ENCODE results near the gene FGF6. TPM values are rescaled to one million over a fixed set of nuclear protein-coding genes. Genes with fewer than 3 reads are reported as not detected.

The FGF6 gene
- total RNA-seq, 1 donor from 2014 or later = not detected

GRCh38 chr12:4395818-4396217 lies 49.8 kb downstream of the FGF6 start:
- Mint-ChIP-seq H3K27me3 (ENCODE audit: insufficient read depth, low read depth) (peaks cover 2% of the 10 kb centered on the region), H3K4me3 (no peak overlapping the region), H3K36me3 (no peaks in the 10 kb centered on the region), H3K4me1 (no peaks in the 10 kb centered on the region), H3K27ac (no peak overlapping the region), H3K9me3 (no peaks in the 10 kb centered on the region)
- no peak overlapping the region for H3K4me2 ChIP-seq
- H3K27me3 ChIP-seq = no peaks in the 10 kb centered on the region
- no peak overlapping the region for H3K27ac ChIP-seq
- H3F3A ChIP-seq (ENCODE audit: low read depth) = no peaks in the 10 kb centered on the region
- H3K4me1 ChIP-seq = no peaks in the 10 kb centered on the region
- no peaks in the 10 kb centered on the region for H3K79me2 ChIP-seq (ENCODE audit: low read depth)
- TF ChIP-seq CTCF (IDR thresholded peaks at IDR 0.05) (no peak), EZH2phosphoT487 (IDR thresholded peaks at IDR 0.05) (no peak), EZH2 (IDR thresholded peaks at IDR 0.05) (no peak)
- no peak overlapping the region for H2AFZ ChIP-seq (replicated peaks)
- H4K20me1 ChIP-seq (ENCODE audit: low read depth) = no peaks in the 10 kb centered on the region
- no peak overlapping the region for H3K9ac ChIP-seq
- H3K36me3 ChIP-seq = no peaks in the 10 kb centered on the region
- H3K9me3 ChIP-seq (ENCODE audit: low read depth) = no peaks in the 10 kb centered on the region
- H3K4me3 ChIP-seq = no peak overlapping the region
- DNase-seq (ENCODE audit: low spot score) = no peak

GRCh38 chr12:4393211-4393610 lies 52.4 kb downstream of the FGF6 start:
- Histone ChIP-seq H3F3A (ENCODE audit: low read depth) (no peaks in the 10 kb centered on the region), H4K20me1 (ENCODE audit: low read depth) (no peaks in the 10 kb centered on the region), H3K9me3 (ENCODE audit: low read depth) (no peaks in the 10 kb centered on the region), H3K79me2 (ENCODE audit: low read depth) (no peaks in the 10 kb centered on the region), H3K27me3 (no peaks in the 10 kb centered on the region), H2AFZ (replicated peaks) (no peak overlapping the region), H3K27ac (no peak overlapping the region), H3K4me2 (no peak overlapping the region), H3K9ac (no peak overlapping the region), H3K4me3 (no peak overlapping the region), H3K36me3 (no peaks in the 10 kb centered on the region), H3K4me1 (no peaks in the 10 kb centered on the region)
- TF ChIP-seq EZH2 (IDR thresholded peaks at IDR 0.05) = no peak
- no peak for TF ChIP-seq EZH2phosphoT487 (IDR thresholded peaks at IDR 0.05)
- no peak for TF ChIP-seq CTCF (IDR thresholded peaks at IDR 0.05)
- Mint-ChIP-seq H3K4me3 (no peak overlapping the region), H3K27me3 (ENCODE audit: insufficient read depth, low read depth) (peaks cover 5% of the 10 kb centered on the region), H3K4me1 (no peaks in the 10 kb centered on the region), H3K36me3 (no peaks in the 10 kb centered on the region), H3K9me3 (no peaks in the 10 kb centered on the region), H3K27ac (no peak overlapping the region)
- no peak for DNase-seq (ENCODE audit: low spot score)

GRCh38 chr12:4392223-4392742 lies 53.3 kb downstream of the FGF6 start:
- no peak overlapping the region for H2AFZ ChIP-seq (replicated peaks)
- no peaks in the 10 kb centered on the region for H3K79me2 ChIP-seq (ENCODE audit: low read depth)
- peaks cover 5% of the 10 kb centered on the region for H3K27me3 Mint-ChIP-seq (ENCODE audit: insufficient read depth, low read depth)
- H3K27me3 ChIP-seq = no peaks in the 10 kb centered on the region
- H3K9me3 ChIP-seq (ENCODE audit: low read depth) = no peaks in the 10 kb centered on the region
- H3K4me1 Mint-ChIP-seq = no peaks in the 10 kb centered on the region
- H3K9me3 Mint-ChIP-seq = no peaks in the 10 kb centered on the region
- DNase-seq (ENCODE audit: low spot score) = no peak
- no peak overlapping the region for H3K27ac ChIP-seq
- no peaks in the 10 kb centered on the region for H4K20me1 ChIP-seq (ENCODE audit: low read depth)
- H3K36me3 ChIP-seq = no peaks in the 10 kb centered on the region
- H3K4me2 ChIP-seq = no peak overlapping the region
- H3K4me3 Mint-ChIP-seq = no peak overlapping the region
- H3K36me3 Mint-ChIP-seq = no peaks in the 10 kb centered on the region
- no peak overlapping the region for H3K4me3 ChIP-seq
- H3K4me1 ChIP-seq = no peaks in the 10 kb centered on the region
- H3K9ac ChIP-seq = no peak overlapping the region
- TF ChIP-seq EZH2 (IDR thresholded peaks at IDR 0.05) (no peak), EZH2phosphoT487 (IDR thresholded peaks at IDR 0.05) (no peak), CTCF (IDR thresholded peaks at IDR 0.05) (no peak)
- H3F3A ChIP-seq (ENCODE audit: low read depth) = no peaks in the 10 kb centered on the region
- H3K27ac Mint-ChIP-seq = no peak overlapping the region
